GM12878 (cell line): ENCODE measurements around the gene SEC24C. TPM values are rescaled to one million over a fixed set of nuclear protein-coding genes. Genes with fewer than 3 reads are reported as not detected.

Source experiments
- ATAC-seq: fragments of 200-7000 bp; cut with Tn5 transposase; 3 replicates; pipeline ENCODE4 v1.9.1; 2020; ENCODE audit warnings: mild to moderate bottlenecking, moderate library complexity
- BruUV-seq: library from RNA; stranded (reverse); fragments of 400-500 nt; replicated peaks from 2 replicates; lab custom pipeline; 2021; lab: Mats Ljungman, UMichigan
- CTCF ChIA-PET: fragments of 300-600 bp; sonication (Branson Sonifier 250); formaldehyde crosslinking; extraction: SDS; loops from one replicate; lab custom pipeline; 2021; ENCODE audit warnings: inconsistent platforms; lab: Yijun Ruan, JAX
- POLR2A ChIA-PET: fragments of 350-600 bp; formaldehyde crosslinking; extraction: SDS; loops from one replicate; lab custom pipeline; 2021; ENCODE audit warnings: inconsistent platforms; lab: Charles Lee
- RAD21 ChIA-PET: fragments of 300-600 bp; sonication (Branson Sonifier 250); formaldehyde crosslinking; loops from one replicate; lab custom pipeline; 2023; ENCODE audit warnings: antibody characterized with exemption; ENCODE audit not compliant: unreplicated experiment; lab: Charles Lee
- SMC1A ChIA-PET: fragments of 300-600 bp; sonication (Branson Sonifier 250); formaldehyde crosslinking; loops from one replicate; lab custom pipeline; 2023; ENCODE audit not compliant: unreplicated experiment, uncharacterized antibody; lab: Charles Lee
- DNase-seq: peaks from one replicate; pipeline ENCODE4 v3.0.0-alpha.2; 2011; ENCODE audit warnings: low read depth, low spot score
- FAIRE-seq: peaks from 3 replicates; lab custom pipeline; 2011; peaks lifted over from hg19 to GRCh38; lab: Jason Lieb, UNC
- H2AFZ ChIP-seq: 2 replicates; pipeline ENCODE4 v1.6.0; 2011; ENCODE audit warnings: low read depth, low read length, control low read depth; ENCODE audit not compliant: control insufficient read depth
- H3K27ac ChIP-seq: 2 replicates; pipeline ENCODE4 v1.5.1; 2011; ENCODE audit warnings: control low read depth; ENCODE audit not compliant: control insufficient read depth, insufficient read depth
- H3K27me3 ChIP-seq, 2 experiments: replicated peaks in 1 of 2; 2 replicates each; pipeline versions ENCODE4 v1.6.0 to v1.6.1; 2011; ENCODE audit warnings: low read length in 1 of 2; ENCODE audit not compliant: control insufficient read depth in 2 of 2, insufficient read depth in 2 of 2
- H3K36me3 ChIP-seq, 2 experiments: 2 replicates each; pipeline ENCODE4 v1.5.1; 2011; ENCODE audit warnings: low read length in 1 of 2; ENCODE audit not compliant: control insufficient read depth in 2 of 2, insufficient read depth in 2 of 2
- H3K4me1 ChIP-seq: 2 replicates; pipeline ENCODE4 v1.6.1; 2011; ENCODE audit warnings: mild to moderate bottlenecking, low read length, moderate library complexity, mixed read lengths; ENCODE audit not compliant: control insufficient read depth, insufficient read depth
- H3K4me2 ChIP-seq: 2 replicates; pipeline ENCODE4 v1.6.0; 2011; ENCODE audit warnings: control low read depth; ENCODE audit not compliant: control insufficient read depth, insufficient read depth
- H3K4me3 ChIP-seq: fragments of 200-600 bp; sonication (generic); 2 replicates; pipeline ENCODE4 v1.5.1; 2016
- H3K79me2 ChIP-seq: 2 replicates; pipeline ENCODE4 v1.6.0; 2011; ENCODE audit warnings: low read length; ENCODE audit not compliant: control insufficient read depth, insufficient read depth
- H3K9ac ChIP-seq: 2 replicates; pipeline ENCODE4 v1.8.0; 2011; ENCODE audit warnings: low read length, control low read depth, mixed read lengths; ENCODE audit not compliant: control insufficient read depth, insufficient read depth
- H3K9me3 ChIP-seq: replicated peaks from 3 replicates; pipeline ENCODE4 v1.5.1; 2011; ENCODE audit warnings: mild to moderate bottlenecking, low read length; ENCODE audit not compliant: control insufficient read depth, insufficient read depth
- H4K20me1 ChIP-seq: 2 replicates; pipeline ENCODE4 v1.6.0; 2011; ENCODE audit not compliant: control insufficient read depth, insufficient read depth
- ATF7 ChIP-seq: fragments of 450-650 bp; IDR thresholded peaks from 2 replicates; pipeline ENCODE4 v1.6.1; 2016; ENCODE audit warnings: low read depth, mild to moderate bottlenecking
- BCL3 ChIP-seq: IDR thresholded peaks from 2 replicates; pipeline ENCODE4 v1.6.1; 2011; ENCODE audit warnings: borderline replicate concordance, low read depth, mild to moderate bottlenecking, moderate library complexity, low read length; ENCODE audit not compliant: insufficient read depth, poor library complexity, severe bottlenecking
- BRCA1 ChIP-seq: IDR thresholded peaks from 2 replicates; pipeline ENCODE4 v1.6.1; 2011; ENCODE audit warnings: low read depth, low read length, improper control_type of control experiment
- CEBPZ ChIP-seq: fragments of 150-350 bp; IDR thresholded peaks from 2 replicates; pipeline ENCODE4 v1.6.1; 2016; ENCODE audit warnings: low read depth, low read length
- ETV6 ChIP-seq, 2 experiments: fragments of 450-650 bp in 1 of 2; IDR thresholded peaks in 1 of 2; conservative IDR thresholded peaks in 1 of 2; 2 replicates each; pipeline ENCODE4 v1.6.1; 2014; ENCODE audit warnings: antibody characterized with exemption in 1 of 2, borderline replicate concordance in 1 of 2, low read depth in 1 of 2, mild to moderate bottlenecking in 1 of 2, moderate library complexity in 1 of 2
- FOS ChIP-seq: IDR thresholded peaks from 3 replicates; pipeline ENCODE4 v1.6.1; 2011; ENCODE audit warnings: borderline replicate concordance; ENCODE audit not compliant: insufficient read length; ENCODE audit errors: extremely low read depth
- POLR2A ChIP-seq: IDR thresholded peaks from 2 replicates; pipeline ENCODE4 v1.6.1; 2011; ENCODE audit warnings: low read depth, mild to moderate bottlenecking, low read length
- POLR2AphosphoS5 ChIP-seq: IDR thresholded peaks from 2 replicates; pipeline ENCODE4 v1.6.1; 2011; ENCODE audit warnings: mild to moderate bottlenecking, low read length, inconsistent platforms
- WRNIP1 ChIP-seq: IDR thresholded peaks from 2 replicates; pipeline ENCODE4 v1.6.1; 2011; ENCODE audit warnings: low read depth, low read length, improper control_type of control experiment, borderline replicate concordance
- ZNF384 ChIP-seq: IDR thresholded peaks from 2 replicates; pipeline ENCODE4 v1.6.1; 2012; ENCODE audit warnings: low read depth, mild to moderate bottlenecking, low read length, improper control_type of control experiment, borderline replicate concordance
- whole genome bisulfite sequencing: methylation state at CpG from one replicate; pipeline ENCODE4 v1.1.6; 2016; ENCODE audit warnings: low lambda C conversion rate; ENCODE audit not compliant: insufficient replicate concordance, insufficient coverage; ENCODE audit errors: missing lambda C conversion rate; 5-methylcytosine and 5-hydroxymethylcytosine counted together
- in situ Hi-C: fragments of 300-500 bp; cut with MboI; formaldehyde crosslinking; loops from 9 replicates; pipeline ENCODE4 v1.14.3; 2018; ENCODE audit warnings: mixed read lengths
- intact Hi-C: fragments of 100-400 bp; cut with micrococcal nuclease; formaldehyde crosslinking; loops from one replicate; pipeline ENCODE4 v1.14.2; 2022; ENCODE audit not compliant: unreplicated experiment
- polyA plus RNA-seq, 11 experiments: library from polyadenylated mRNA; depleted of rRNA in 4 of 11; unstranded in 6 of 11; stranded (reverse) in 5 of 11; fragments of >200 nt; fragmentation: Nextera tagmentation in 4 of 11; fragmentation: Illumina TruSeq in 1 of 11; extraction: Ambion mirVana in 4 of 11; extraction: Trizol in 1 of 11; gene quantifications; 1 replicate in 1 of 11; 2 replicates in 10 of 11; pipeline versions ENCODE4 v1.2.1 to v1.2.3, GENCODE V29; 2011 to 2016; ENCODE audit warnings: inconsistent platforms in 2 of 11, missing spikeins in 2 of 11, low read depth in 1 of 11
- total RNA-seq, 4 experiments: library from RNA; depleted of rRNA in 3 of 4; stranded (reverse); fragments of >200 nt in 3 of 4; fragmentation: Illumina TruSeq in 1 of 4; extraction: Trizol in 1 of 4; gene quantifications; 2 replicates each; pipeline versions ENCODE4 v1.2.1 to v1.2.3, GENCODE V29; 2013 to 2021

Gene SEC24C
- total and polyA plus RNA-seq, 10 of the 15 experiments (the other 5 are each of a cell fraction or from before 2014, with no cell fraction given), result 12.7 to 117 (median 73.8) TPM

- DNase-seq, result no peak
- Histone ChIP-seq H3K36me3 (peaks cover 18 to 21% of the 10 kb centered on the region in 2 experiments), H3K9ac (no peak overlapping the region), H3K27ac (no peak overlapping the region), H2AFZ (no peak overlapping the region), H3K9me3 (no peaks in the 10 kb centered on the region), H3K4me2 (no peak overlapping the region), H4K20me1 (peaks cover 4% of the 10 kb centered on the region; the same call in 1 of the 2 replicates), H3K79me2 (peaks cover 13% of the 10 kb centered on the region), H3K4me1 (peaks cover 4% of the 10 kb centered on the region; the same call in 1 of the 2 replicates), H3K27me3 (no peaks in the 10 kb centered on the region), H3K4me3 (no peak overlapping the region)
- ATAC-seq, result no peak
- intact Hi-C loops, result no loop called here
- WGBS, result 93% methylated on average over 26 of the region's 26 CpGs
- CTCF ChIA-PET, result no interaction called here
- RAD21 ChIA-PET, result interaction anchor here (2.4 kb wide), 1 partner anchor 12 kb away, joined by 6 read pairs; no protein-coding TSS in a partner anchor
- POLR2A ChIA-PET, result no interaction called here
- no peak for FAIRE-seq
- SMC1A ChIA-PET, result no interaction called here
- in situ Hi-C loops, result no loop called here
- TF ChIP-seq ATF7 (no peak), ZNF384 (no peak), POLR2A (peak; percentile 15; the same call in 1 of the 2 replicates)
- BruUV-seq, result no TSS peak
These were observed 47.8 kb downstream of the SEC24C start for GRCh38 chr10:73791871-73792400.

- ChIA-PET CTCF (no interaction called here), SMC1A (interaction anchor here (0.8 kb wide), 1 partner anchor 10 kb away, joined by 3 read pairs; no protein-coding TSS in a partner anchor), RAD21 (no interaction called here), POLR2A (interaction anchor here (1.5 kb wide), 1 partner anchor 20 kb away, joined by 3 read pairs; no protein-coding TSS in a partner anchor)
- Histone ChIP-seq H3K4me2 (no peak overlapping the region), H3K27me3 (no peaks in the 10 kb centered on the region), H3K27ac (no peak overlapping the region), H2AFZ (no peak overlapping the region), H3K79me2 (peaks cover 1% of the 10 kb centered on the region; the same call in 1 of the 2 replicates), H3K9me3 (no peaks in the 10 kb centered on the region), H3K4me3 (no peak overlapping the region), H3K36me3 (peaks cover 18 to 25% of the 10 kb centered on the region in 2 experiments), H3K4me1 (no peaks in the 10 kb centered on the region), H4K20me1 (peaks cover 1% of the 10 kb centered on the region; the same call in 1 of the 2 replicates), H3K9ac (no peak overlapping the region)
- FAIRE-seq (no peak), DNase-seq (no peak), ATAC-seq (no peak)
- TF ChIP-seq BRCA1, result no peak
- no peak for TF ChIP-seq ETV6 (conservative IDR thresholded peaks at IDR 0.05 in 1 of 2, IDR thresholded peaks at IDR 0.05 in 1 of 2; ENCODE audit: borderline replicate concordance in 1 of 2, low read depth in 1 of 2)
- TF ChIP-seq CEBPZ, result no peak
- no peak for TF ChIP-seq POLR2AphosphoS5
- TF ChIP-seq FOS, result no peak
- TF ChIP-seq WRNIP1, result no peak
- no peak for TF ChIP-seq BCL3
- BruUV-seq, result no TSS peak
- 83% methylated on average over 5 of the region's 5 CpGs for WGBS
- intact Hi-C loops, result no loop called here
- in situ Hi-C loops, result no loop called here
These were observed 49.3 kb downstream of the SEC24C start for GRCh38 chr10:73793456-73793855.
